Fibroblast of pulmonary artery (primary cell): ENCODE results near the gene MTA1.

ENCODE experiments used
- DNase-seq: peaks from one replicate; pipeline ENCODE4 v3.0.0-alpha.2; 2010; ENCODE audit warnings: low read depth
- H3K4me3 ChIP-seq: replicated peaks from 2 replicates; pipeline ENCODE4 v1.5.1; 2011; ENCODE audit warnings: low read depth, mild to moderate bottlenecking, control low read depth, low read length, moderate library complexity
- CTCF ChIP-seq: IDR thresholded peaks from 2 replicates; pipeline ENCODE4 v1.5.1; 2011; ENCODE audit warnings: mild to moderate bottlenecking, control low read depth, low read length, inconsistent platforms; ENCODE audit errors: missing control alignments

MTA1 gene

DNA sequence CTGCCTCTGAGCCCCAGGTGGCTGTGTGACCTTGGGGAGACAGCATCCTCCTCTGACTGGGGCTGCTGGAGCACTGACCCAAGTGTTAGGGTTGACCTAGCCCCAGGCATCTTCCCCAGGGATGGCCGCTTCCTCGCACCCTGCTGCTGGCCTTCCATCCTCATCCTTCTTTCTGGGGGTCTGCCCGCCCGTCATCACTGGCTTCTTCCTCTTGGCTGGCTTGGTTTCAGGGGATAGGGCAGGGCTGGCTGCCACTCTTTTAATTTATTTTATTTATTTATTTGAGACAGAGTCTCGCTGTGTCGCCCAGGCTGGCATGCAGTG, 74.9 kb downstream of the MTA1 start:
- no peak for DNase-seq
- TF ChIP-seq CTCF: no peak
- no peak overlapping the region for H3K4me3 ChIP-seq

DNA sequence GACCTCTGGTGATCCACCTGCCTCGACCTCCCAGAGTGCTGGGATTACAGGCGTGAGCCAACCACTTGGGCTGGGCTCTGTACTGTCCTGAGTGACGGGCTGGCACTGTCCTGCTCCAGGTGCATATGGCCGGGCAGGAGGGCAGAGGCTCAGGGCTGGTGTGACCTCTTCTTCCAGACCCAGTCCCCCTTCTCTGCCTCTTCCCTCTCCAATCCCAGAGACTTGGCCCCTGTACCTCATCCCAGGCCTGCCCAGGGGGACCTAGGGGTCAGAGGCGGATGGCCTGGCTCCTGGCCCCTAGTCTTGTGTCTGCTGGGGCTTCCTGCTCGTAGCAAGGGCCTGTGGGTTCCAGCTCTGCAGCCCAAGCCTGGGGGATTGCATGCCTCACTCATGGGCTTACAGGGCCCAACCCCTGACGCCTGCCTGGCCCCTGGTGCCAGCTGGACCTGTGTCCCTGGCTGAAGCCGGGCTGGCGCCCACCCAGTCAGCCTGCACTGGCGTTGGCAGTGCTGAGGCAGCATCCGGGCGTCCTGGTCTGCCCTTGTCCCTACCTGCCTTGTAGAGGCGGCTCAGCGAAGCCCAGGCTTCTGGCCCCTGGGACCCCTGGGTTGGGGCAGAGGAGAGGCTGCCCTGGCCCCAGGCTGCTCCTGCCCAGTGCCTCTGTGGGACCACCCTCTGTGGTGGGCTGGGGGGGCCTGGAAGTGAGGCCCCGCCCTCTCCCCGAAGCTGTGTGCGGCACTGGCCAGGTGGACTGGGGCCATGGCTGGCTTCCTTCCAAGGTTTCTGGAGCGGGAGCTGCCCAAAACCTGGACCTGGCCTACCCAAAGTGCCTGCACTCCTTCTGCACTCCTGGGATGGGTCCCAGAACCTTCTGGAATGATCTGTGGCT, 75.7 kb downstream of the MTA1 start:
- no peak for DNase-seq
- no peak overlapping the region for H3K4me3 ChIP-seq
- no peak for TF ChIP-seq CTCF

GRCh38 chr14:105495990-105496830, 76.6 kb downstream of the MTA1 start:
- H3K4me3 ChIP-seq: no peak overlapping the region
- TF ChIP-seq CTCF: no peak
- DNase-seq: no peak

DNA sequence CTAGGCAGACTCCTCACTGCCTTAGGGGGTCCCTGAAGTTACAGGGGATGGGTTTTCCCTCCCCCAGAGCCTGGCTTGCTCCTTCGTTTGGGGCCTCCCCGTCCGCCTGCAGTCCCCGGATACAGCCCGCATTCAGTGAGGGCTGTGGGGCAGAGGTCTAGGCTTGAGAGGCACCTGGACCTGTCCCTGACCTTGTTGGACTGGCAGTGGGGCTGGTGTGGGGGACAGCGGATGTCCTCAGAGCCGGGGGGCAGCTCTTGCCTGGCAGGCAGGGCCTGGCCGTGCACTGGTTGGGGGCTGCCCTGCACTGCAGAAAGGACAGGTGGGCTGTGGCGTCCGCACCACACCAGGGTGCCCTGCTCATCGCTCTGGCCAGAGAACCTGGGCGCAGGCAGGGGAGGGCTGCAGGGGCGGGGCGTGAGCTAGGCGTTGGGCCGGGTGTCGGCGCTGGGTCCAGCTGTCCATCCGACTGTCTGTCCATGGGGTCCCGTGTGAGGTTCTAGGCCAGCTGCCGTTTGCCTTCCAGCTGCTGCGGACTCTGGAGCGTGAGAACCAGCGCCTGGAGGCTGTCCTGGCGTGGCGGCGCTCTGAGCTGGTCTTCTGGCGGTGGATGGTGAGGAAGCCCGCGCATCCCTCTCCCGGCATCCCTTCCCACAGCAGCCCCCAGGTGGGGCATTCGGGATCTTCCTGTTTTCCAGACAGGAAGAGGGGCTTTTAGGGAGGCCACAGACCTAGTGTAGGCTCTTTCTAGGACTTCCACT, 77.4 kb downstream of the MTA1 start:
- no peak for TF ChIP-seq CTCF
- no peak overlapping the region for H3K4me3 ChIP-seq
- DNase-seq: no peak

GRCh38 chr14:105497671-105498429, 78.2 kb downstream of the MTA1 start:
- DNase-seq: no peak
- no peak overlapping the region for H3K4me3 ChIP-seq
- TF ChIP-seq CTCF: no peak

- no peak overlapping the region for H3K4me3 ChIP-seq
- DNase-seq: no peak
- no peak for TF ChIP-seq CTCF
Observed at GRCh38 chr14:105498430-105499255, 79.0 kb downstream of the MTA1 start.
